T-helper 2 cell treated with Interferon-gamma antibody and Interleukin-4, amounts not matched to agents 5 μg/mL and 100 μg/mL, for 36 hours (primary cell): ENCODE results near the gene PEPD.
"Not testable (repeated sequence)": the region's sequence is repeated elsewhere in the genome, so short reads cannot be mapped to it uniquely, and the experiment has no call there.

Experiments
- DNase-seq: peaks from one replicate; pipeline ENCODE4 v3.0.0; 2021; ENCODE audit warnings: low spot score
- H3K27ac Mint-ChIP-seq: one replicate; pipeline ENCODE4 v1.8.0; 2021; ENCODE audit warnings: mild to moderate bottlenecking, mixed read lengths
- H3K27me3 Mint-ChIP-seq: one replicate; pipeline ENCODE4 v1.8.0; 2021; ENCODE audit warnings: low read depth, mixed read lengths
- H3K36me3 Mint-ChIP-seq: one replicate; pipeline ENCODE4 v1.8.0; 2021; ENCODE audit warnings: low read depth, mixed read lengths
- H3K4me1 Mint-ChIP-seq: one replicate; pipeline ENCODE4 v1.8.0; 2021; ENCODE audit warnings: low read depth, mixed read lengths
- H3K4me3 Mint-ChIP-seq: one replicate; pipeline ENCODE4 v1.8.0; 2022; ENCODE audit warnings: mild to moderate bottlenecking, moderate library complexity, mixed read lengths
- H3K9me3 Mint-ChIP-seq: one replicate; pipeline ENCODE4 v1.8.0; 2021; ENCODE audit warnings: mixed read lengths

The PEPD gene

DNA sequence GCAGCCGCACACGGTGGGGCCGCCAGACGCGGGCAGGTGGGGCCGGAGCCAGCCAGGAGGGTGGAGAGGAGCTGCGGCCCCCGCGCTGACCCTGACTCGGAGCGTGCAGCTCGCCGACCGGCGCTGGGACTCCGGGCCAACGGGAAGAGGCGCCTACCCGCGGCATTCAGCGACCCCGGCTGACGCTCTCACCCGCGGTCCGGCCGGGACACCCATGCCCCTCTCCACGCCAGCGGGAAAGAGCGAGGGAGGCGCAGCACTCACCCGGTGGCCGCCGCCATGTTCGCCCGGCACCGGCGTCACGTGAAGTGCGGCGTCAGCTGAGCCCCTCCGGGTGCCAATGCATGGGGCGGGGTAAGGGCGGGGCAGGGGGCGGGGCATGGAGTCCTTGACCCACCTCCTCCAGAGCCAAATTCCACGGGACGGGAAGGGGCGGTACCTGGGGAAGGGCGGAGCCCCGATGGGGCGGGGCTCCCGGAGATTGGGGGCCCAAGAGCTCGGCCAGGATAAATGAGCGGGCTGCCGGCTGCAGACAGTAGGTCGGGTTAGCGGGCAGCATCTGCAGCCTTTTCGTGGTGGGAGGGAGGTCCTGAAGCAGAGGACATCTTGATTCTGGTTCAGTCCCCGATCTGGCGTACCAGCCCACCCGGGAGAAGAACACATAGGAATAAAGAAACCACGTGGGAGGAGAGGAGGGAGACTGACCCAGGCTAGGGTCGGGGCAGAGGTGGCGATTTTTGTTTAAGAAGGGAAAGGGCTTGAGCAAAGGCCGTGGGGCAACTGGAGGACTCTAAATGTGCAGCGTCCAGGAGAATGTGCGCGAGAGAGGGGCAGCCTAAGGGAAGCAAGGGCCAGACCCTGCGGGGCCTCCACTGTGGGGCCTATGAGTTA, at the start of gene PEPD:
Gene PEPD, minus strand, starts transcription at position 312 of the 891 bp plus-strand sequence. Its CDS starts 31 bp downstream, at position 281.
- Mint-ChIP-seq H3K4me1 (peaks cover 14% of the 10 kb centered on the region), H3K36me3 (no peaks in the 10 kb centered on the region), H3K27ac (peak within 1 kb of the TSS; percentile 58), H3K4me3 (peak within 1 kb of the TSS; percentile 83), H3K9me3 (no peaks in the 10 kb centered on the region), H3K27me3 (no peaks in the 10 kb centered on the region)
- DNase-seq = peak; percentile 76

DNA sequence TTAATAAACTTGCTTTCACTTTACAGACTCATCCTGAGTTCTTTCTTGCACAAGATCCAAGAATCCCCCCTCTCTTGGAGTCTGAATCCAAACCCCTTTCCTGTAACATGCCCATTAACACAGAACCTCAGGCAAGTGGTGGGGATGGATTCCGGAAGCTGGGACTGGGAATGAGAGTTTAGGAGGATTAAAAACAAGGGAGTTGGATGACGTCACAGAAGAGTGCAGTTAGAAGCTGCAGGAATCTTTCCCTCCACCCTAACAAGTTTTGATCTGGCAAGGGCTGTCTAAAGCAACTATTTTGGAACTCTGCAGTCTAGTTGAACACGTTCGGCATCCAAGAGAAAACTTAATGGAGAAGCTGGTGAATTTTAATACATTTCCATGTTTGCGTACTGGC, 48.2 kb upstream of the PEPD start:
- Mint-ChIP-seq H3K4me1 (no peaks in the 10 kb centered on the region), H3K9me3 (peaks cover 15% of the 10 kb centered on the region), H3K27me3 (no peaks in the 10 kb centered on the region), H3K4me3 (no peak overlapping the region), H3K27ac (no peak overlapping the region), H3K36me3 (no peaks in the 10 kb centered on the region)
- DNase-seq = no peak

DNA sequence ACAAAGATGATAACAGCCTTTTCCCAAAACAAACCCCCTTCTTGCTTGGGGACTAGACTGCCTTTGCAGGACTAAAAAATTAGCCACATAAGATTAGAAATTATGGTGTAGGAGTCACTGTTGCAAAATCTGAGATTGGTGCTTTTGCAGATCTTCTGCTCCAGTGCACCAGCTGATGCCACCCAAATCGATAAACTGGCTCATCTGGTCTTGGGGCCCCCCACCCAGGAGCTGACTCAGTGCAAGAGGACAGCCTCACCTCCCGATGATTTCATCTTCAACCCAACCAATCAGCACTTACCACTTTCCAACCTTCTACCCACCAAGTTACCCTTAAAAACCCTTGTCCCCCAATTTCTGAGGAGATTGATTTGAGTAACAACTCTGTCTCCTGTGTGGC, 47.1 kb upstream of the PEPD start:
- Mint-ChIP-seq H3K27me3 (no peaks in the 10 kb centered on the region), H3K4me1 (no peaks in the 10 kb centered on the region), H3K4me3 (no peak overlapping the region), H3K9me3 (peaks cover 4% of the 10 kb centered on the region), H3K36me3 (no peaks in the 10 kb centered on the region), H3K27ac (no peak overlapping the region)
- no peak for DNase-seq

DNA sequence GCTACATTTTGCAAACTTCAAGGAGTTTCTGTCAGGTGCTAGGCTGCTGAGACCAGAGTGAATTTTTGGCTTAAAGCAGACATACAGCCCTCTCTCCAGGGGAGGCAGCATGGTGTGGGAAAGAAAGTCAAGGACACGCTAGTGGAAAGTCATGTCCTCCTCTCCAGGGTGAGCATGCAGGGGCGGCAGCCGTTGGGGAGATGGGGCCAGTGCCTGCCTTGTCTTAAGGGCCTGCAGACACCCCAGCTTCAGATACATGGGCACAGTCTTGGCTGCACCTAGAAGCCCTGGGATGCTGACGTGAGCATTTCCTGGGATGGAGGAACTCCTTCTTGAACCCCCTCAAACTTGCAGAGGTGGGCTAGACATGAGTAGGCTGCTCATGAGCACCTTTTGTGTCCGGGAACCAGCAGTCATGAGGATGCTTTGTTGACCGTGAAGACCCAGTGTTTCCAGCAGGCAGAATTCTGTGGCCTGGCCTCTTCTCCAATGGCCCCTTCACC, 43.3 kb upstream of the PEPD start:
- Mint-ChIP-seq H3K9me3 (no peaks in the 10 kb centered on the region), H3K4me1 (no peaks in the 10 kb centered on the region), H3K27ac (no peak overlapping the region), H3K4me3 (no peak overlapping the region), H3K27me3 (no peaks in the 10 kb centered on the region), H3K36me3 (no peaks in the 10 kb centered on the region)
- no peak for DNase-seq

DNA sequence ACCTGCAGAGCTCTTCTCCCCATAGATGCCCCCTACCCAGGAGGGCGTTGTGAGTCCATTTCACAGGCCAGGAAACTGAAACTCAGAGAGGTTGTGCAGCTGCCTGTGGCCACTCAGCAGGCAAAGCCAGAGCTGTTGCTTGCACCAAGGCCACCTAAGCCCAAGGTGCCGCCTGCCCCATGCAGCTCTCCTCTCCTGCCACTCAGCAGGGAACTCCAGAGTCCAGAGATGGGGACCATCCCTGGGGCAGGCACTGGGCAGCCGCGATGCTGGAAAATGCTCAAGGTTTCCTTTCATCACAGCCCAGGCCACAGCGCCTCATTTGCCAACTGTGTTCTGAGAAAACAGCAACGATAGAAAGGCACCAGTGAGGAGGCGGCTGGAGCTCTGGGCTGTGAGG, 41.0 kb upstream of the PEPD start:
- Mint-ChIP-seq H3K36me3 (no peaks in the 10 kb centered on the region), H3K27ac (no peak overlapping the region), H3K9me3 (no peaks in the 10 kb centered on the region), H3K4me1 (no peaks in the 10 kb centered on the region), H3K27me3 (no peaks in the 10 kb centered on the region), H3K4me3 (no peak overlapping the region)
- DNase-seq = no peak

DNA sequence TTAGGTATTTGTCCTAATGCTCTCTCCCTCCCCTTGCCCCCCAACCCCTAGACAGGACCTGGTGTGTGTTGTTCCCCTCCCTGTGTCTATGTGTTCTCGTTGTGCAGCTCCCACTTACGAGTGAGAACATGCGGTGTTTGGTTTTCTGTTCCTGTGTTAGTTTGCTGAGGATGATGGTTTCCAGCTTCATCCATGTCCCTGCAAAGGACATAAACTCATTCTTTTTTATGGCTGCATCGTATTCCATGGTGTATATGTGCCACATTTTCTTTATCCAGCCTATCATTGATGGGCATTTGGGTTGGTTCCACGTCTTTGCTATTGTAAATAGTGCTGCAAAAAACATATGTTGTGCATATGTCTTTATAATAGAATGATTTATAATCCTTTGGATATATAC, 40.1 kb upstream of the PEPD start:
- H3K4me1 Mint-ChIP-seq, H3K27ac Mint-ChIP-seq, H3K36me3 Mint-ChIP-seq, H3K27me3 Mint-ChIP-seq, DNase-seq, H3K9me3 Mint-ChIP-seq, H3K4me3 Mint-ChIP-seq: not testable (repeated sequence)

DNA sequence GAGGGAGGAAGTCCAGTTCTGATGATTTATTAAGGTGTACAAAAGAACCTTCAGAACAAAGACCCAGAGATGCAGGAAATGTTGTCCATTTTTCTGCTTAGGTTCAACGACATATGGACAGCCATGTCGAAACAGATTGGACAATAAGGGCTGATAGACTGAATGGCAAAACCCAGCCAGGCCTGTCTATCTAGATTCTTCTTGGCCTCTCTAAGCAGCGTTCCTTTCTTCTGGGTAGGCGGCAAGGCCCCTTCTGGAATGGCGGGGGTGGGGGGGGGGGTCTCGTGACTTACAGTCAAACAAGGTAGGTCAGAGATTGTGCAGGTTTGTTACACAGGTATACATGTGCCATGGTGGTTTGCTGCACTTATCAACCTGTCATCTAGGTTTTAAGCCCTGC, 39.7 kb upstream of the PEPD start:
- Mint-ChIP-seq H3K4me1 (no peaks in the 10 kb centered on the region), H3K27me3 (no peaks in the 10 kb centered on the region), H3K4me3 (no peak overlapping the region), H3K9me3 (no peaks in the 10 kb centered on the region), H3K27ac (no peak overlapping the region), H3K36me3 (no peaks in the 10 kb centered on the region)
- DNase-seq = no peak

DNA sequence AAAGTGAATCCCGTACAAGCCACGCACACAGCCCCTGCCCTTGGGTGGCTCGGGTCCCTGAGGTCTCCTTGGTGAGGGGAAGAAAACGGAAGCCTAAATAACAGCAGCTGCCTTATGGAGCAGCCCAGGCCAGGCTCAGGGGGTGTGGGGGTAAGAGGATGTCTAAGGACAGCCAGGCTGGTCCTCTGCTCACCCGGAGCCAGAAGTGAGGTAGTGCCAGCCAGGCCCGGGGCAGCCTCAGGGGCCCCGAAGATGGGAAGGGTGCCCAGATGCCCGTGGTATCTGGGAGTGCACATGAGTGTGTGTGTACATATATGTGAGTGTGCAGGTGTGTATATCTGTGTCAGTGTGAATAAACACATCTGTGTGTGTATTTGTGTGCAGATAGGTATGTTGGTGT, 38.4 kb upstream of the PEPD start:
- Mint-ChIP-seq H3K4me3 (no peak overlapping the region), H3K4me1 (no peaks in the 10 kb centered on the region), H3K27ac (no peak overlapping the region), H3K36me3 (no peaks in the 10 kb centered on the region), H3K27me3 (no peaks in the 10 kb centered on the region), H3K9me3 (no peaks in the 10 kb centered on the region)
- no peak for DNase-seq

DNA sequence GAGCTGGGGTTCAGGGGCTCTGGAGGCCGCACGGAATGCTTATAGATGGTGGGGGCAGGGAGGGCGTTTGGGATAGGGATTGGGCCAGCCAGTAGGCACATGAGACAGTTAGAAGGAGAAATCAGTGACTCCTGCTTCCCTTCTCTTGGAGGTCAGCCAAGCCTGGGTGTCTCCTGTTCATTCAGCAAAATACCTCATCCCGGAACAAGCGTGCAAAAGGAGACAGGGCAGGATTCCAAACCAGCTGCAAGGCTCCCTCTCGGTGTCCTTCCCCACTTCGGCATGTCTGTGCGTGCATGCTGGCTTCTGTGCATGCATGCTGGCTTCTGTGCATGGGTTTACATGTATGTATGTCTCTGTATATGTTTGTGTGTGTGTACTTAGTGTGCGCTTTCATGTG, 37.3 kb upstream of the PEPD start:
- Mint-ChIP-seq H3K4me1 (no peaks in the 10 kb centered on the region), H3K4me3 (no peak overlapping the region), H3K27me3 (no peaks in the 10 kb centered on the region), H3K36me3 (no peaks in the 10 kb centered on the region), H3K9me3 (no peaks in the 10 kb centered on the region), H3K27ac (no peak overlapping the region)
- no peak for DNase-seq

DNA sequence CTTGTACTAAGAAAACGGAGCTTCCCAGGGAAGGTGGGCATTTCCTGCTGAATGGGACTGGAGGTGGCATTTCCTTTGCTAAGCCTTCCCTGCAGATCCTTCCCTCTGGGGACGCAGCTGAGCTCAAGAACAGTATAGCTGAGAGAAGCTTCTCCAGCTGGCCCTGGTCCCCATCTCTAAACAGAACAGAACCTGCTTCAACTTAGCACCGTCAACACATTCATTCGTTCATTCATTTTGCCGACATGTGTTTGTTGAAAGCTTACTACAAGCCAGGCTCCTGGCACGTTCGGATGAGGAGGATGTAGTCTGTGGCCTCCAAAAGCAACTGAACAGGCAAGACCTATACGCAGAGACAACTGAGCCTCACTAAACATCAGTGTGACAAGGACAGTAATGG, 36.6 kb upstream of the PEPD start:
- Mint-ChIP-seq H3K4me1 (no peaks in the 10 kb centered on the region), H3K9me3 (no peaks in the 10 kb centered on the region), H3K27me3 (no peaks in the 10 kb centered on the region), H3K27ac (no peak overlapping the region), H3K36me3 (no peaks in the 10 kb centered on the region), H3K4me3 (no peak overlapping the region)
- DNase-seq = no peak

DNA sequence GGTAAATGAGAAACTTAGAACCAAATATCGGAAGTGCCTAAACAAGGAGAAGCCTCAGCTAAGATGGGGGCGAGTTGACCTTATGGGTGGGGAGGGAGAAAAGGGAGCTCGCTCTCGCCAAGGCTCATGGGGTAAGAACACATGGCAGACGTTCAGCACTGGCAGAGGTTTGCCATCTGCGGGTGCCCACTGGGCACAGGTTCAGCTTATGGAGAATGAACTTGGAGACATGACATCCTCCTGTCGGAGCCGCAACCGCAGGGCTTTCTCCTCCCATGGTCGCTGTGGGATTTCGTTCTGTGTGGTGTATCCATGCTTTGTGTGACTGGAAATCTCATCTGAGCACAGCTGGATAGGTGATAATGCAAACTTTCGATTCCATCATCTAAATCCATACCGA, 36.1 kb upstream of the PEPD start:
- DNase-seq = no peak
- H3K27me3 Mint-ChIP-seq = no peaks in the 10 kb centered on the region
- H3K4me3 Mint-ChIP-seq = no peak overlapping the region
- no peak overlapping the region for H3K27ac Mint-ChIP-seq
- no peaks in the 10 kb centered on the region for H3K36me3 Mint-ChIP-seq
- no peaks in the 10 kb centered on the region for H3K9me3 Mint-ChIP-seq
- no peaks in the 10 kb centered on the region for H3K4me1 Mint-ChIP-seq

DNA sequence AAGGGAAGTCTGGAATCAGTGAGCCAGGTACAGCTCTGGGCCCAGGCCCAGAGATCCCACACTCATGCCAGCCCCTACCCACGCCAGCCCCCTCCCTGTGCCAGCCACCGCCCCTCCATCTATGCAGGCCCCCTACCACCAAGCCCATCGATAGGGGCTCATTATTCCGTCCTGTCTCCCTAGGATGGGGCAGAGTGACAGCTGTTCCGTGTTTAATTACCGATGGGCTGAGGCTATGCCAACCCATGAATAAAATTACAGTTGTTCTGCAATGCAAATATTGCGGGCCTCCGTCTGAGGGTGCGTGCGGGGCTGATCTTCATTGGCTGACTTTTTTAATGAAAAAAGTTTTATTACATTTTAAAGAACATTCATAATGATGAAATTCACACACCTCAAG, 35.6 kb upstream of the PEPD start:
- Mint-ChIP-seq H3K4me1 (no peaks in the 10 kb centered on the region), H3K27me3 (no peaks in the 10 kb centered on the region), H3K27ac (no peak overlapping the region), H3K36me3 (no peaks in the 10 kb centered on the region), H3K4me3 (no peak overlapping the region), H3K9me3 (no peaks in the 10 kb centered on the region)
- DNase-seq = no peak

DNA sequence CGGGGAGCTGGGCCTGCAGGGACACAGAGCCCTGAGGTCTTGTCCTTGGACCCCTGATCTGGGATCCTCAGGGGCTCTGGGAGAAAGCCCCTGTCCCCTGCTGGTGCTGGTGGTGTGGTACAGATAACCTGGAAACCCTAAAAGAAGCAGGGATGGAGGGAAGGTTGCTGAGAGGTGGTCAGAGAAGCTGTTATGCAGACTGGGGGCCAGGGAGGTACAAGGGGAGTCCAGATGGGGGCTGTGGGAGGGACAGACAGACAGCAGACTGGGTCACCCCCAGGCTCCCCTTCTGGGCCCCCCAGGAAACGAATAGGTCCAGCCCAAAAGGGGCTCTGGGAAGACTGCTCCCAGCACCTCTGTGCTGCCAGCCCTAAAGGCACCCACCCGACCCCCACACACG, 34.7 kb upstream of the PEPD start:
- no peak for DNase-seq
- Mint-ChIP-seq H3K27ac (no peak overlapping the region), H3K9me3 (no peaks in the 10 kb centered on the region), H3K36me3 (no peaks in the 10 kb centered on the region), H3K4me3 (no peak overlapping the region), H3K27me3 (no peaks in the 10 kb centered on the region), H3K4me1 (no peaks in the 10 kb centered on the region)

DNA sequence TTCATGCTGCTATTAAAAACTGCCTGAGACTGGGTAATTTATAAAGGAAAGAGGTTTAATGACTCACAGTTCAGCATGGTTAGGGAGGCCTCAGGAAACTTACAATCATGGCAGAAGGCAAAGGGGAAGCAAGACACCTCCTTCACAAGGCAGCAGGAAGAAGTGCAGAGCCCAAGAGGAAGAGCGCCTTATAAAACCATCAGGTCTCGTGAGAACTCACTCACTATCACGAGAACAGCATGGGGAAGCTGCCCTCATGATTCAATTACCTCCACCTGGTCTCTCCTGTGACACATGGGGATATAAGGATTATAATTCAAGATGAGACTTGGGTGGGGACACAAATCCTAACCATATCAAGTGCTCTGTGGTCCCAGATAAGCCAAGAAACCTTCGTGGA, 34.1 kb upstream of the PEPD start:
- not testable (repeated sequence) for H3K4me3 Mint-ChIP-seq, H3K27me3 Mint-ChIP-seq, H3K9me3 Mint-ChIP-seq

DNA sequence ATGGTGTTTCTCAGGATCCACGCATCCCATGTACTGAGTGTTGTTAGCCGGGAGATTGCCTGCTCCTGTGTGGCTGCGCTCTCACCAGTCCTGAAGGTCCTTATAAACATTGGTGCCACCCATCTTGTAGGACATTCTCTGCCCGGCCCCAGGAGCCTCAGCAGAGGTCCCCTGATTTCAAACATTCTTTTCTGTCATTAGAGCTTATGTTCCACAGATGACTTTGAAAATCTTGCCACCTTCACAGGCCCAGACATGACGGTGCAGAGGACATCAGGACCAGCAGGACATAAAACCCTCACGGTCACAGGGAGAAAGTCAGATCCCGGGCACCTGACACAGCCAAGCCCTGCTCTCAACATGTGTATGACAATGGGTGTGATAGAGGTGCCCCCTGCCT, 33.2 kb upstream of the PEPD start:
- Mint-ChIP-seq H3K36me3 (no peaks in the 10 kb centered on the region), H3K9me3 (no peaks in the 10 kb centered on the region), H3K4me1 (no peaks in the 10 kb centered on the region), H3K27me3 (no peaks in the 10 kb centered on the region), H3K4me3 (no peak overlapping the region), H3K27ac (no peak overlapping the region)
- DNase-seq = no peak

More for the DNA sequence above, 34.1 kb upstream of the PEPD start:
- not testable (repeated sequence) for H3K36me3 Mint-ChIP-seq, DNase-seq, H3K27ac Mint-ChIP-seq, H3K4me1 Mint-ChIP-seq
